ENCODE measurements around the gene OXLD1. TPM values are rescaled to one million over a fixed set of nuclear protein-coding genes. Genes with fewer than 3 reads are reported as not detected.
A peak's percentile ranks its signal among the peaks of the same experiment; 100 is the strongest.

The OXLD1 gene
- polyA plus RNA-seq, 1 of the 3 experiments (the other 2 are of a cell fraction): 103 TPM

DNA sequence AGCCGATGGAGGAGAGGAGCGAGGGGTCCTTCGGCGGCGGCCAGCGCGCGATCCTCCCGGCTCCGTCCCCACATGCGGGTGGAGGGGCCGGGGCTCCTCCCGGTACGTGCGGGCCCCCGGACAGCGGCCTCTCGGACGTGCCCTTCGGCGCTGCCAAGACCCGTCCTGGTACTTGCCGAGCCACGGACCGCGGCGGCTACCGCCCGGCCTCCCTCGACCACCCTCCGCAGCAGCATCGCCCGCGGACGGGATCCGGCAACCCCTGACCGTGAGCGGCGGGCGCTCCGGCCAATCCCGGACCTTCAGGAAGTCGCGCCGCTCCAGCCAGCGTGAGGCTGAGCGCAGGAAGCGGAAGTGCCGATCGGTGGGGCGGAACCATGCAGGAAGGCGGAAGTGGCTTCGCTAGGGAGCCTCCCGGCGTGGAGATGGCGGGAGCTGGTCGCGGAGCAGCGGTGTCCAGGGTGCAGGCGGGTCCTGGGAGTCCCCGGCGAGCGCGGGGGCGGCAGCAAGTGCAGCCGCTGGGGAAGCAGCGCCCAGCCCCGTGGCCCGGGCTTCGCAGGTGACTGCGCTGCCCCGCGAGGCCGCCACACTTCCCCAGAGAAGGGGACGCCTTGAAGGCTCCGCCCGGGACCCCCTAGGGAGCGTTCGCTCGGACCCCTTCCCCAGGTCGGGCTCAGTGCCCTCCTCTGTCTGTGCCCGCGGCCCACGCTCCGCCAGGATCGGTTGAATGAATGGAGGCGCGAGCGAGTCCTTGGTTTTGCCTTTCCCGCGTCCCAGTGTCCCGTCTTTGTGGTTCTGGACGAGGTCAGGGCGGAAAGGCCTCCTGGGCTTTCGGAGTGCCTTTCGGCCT, at the start of gene OXLD1, which contains the start of gene CCDC137 (continued):
- no peak for TF ChIP-seq RCOR1 (IDR thresholded peaks at IDR 0.05; ENCODE audit: low read length)
- TF ChIP-seq NRF1 (IDR thresholded peaks at IDR 0.05; ENCODE audit: low read depth, low read length): no peak
- no peak for TF ChIP-seq SMC3 (IDR thresholded peaks at IDR 0.05; ENCODE audit: low read depth, low read length)
- TF ChIP-seq TCF12 (IDR thresholded peaks at IDR 0.05): no peak
- TF ChIP-seq RFX5 (IDR thresholded peaks at IDR 0.05; ENCODE audit: low read length): no peak
- TF ChIP-seq, protein P1, sequence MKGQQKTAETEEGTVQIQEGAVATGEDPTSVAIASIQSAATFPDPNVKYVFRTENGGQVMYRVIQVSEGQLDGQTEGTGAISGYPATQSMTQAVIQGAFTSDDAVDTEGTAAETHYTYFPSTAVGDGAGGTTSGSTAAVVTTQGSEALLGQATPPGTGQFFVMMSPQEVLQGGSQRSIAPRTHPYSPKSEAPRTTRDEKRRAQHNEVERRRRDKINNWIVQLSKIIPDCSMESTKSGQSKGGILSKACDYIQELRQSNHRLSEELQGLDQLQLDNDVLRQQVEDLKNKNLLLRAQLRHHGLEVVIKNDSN (IDR thresholded peaks at IDR 0.05; ENCODE audit: borderline replicate concordance, low read depth): peak; percentile 42; the same call in 1 of the 2 replicates
- TF ChIP-seq GATA2 (CRISPR knock-in tag; IDR thresholded peaks at IDR 0.05): peak; percentile 13; the same call in 1 of the 2 replicates
- TF ChIP-seq FOXM1 (IDR thresholded peaks at IDR 0.05; ENCODE audit: low read depth): no peak
- TF ChIP-seq IRF3 (IDR thresholded peaks at IDR 0.05; ENCODE audit: low read depth, low read length): no peak; the same call in 1 of the 2 replicates
- TF ChIP-seq RXRA (IDR thresholded peaks at IDR 0.05; ENCODE audit: borderline replicate concordance, low read depth): no peak
- no peak for TF ChIP-seq RAD21 (IDR thresholded peaks at IDR 0.05; ENCODE audit: low read length)
- TF ChIP-seq TEAD4 (IDR thresholded peaks at IDR 0.05; ENCODE audit: borderline replicate concordance, insufficient read depth): no peak

DNA sequence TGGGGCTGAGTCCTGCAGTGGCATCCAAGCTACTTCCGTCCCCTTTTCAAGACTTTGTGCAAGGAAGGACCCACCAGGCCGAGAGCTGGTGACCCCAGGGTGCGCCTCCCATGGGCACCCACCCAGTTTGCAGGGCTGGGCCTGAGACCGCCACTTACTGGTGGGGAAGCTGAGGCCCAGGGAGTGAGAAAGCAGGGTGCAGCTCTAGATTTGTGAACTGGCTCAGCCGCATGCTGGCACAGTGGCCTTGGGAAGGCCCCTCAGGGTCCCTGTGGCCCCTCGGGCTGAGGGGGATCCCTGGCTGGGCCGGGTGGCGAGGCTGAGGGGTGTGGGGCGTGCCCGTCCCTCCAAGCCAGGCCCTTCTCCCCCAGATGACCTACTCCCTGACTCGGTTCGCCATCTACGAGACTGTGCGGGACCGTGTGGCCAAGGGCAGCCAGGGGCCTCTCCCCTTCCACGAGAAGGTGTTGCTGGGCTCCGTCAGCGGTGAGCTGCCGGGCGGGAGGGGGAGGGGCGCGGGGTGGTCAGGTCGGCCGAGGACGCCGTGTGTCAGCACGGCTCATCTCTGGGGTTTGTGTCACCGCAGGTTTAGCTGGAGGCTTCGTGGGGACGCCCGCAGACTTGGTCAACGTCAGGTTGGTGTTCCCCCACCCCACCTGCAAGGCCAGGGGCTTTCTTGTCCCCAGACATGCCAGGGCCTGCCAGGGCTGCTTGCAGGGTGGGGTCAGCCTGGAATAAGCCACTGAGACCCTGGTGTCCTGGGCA, 48.9 kb upstream of the OXLD1 start:
- POLR2A ChIA-PET: interaction anchor here (1.9 to 3.8 kb wide), 2 partner anchors 8 to 13 kb away, joined by 9 to 30 read pairs; partner anchors contain the start of gene MRPL12
- H3K4me3 ChIP-seq (ENCODE audit: low read depth in 2 of 2, low read length in 1 of 2): no peak overlapping the region
- TF ChIP-seq ELF1 (IDR thresholded peaks at IDR 0.05) (no peak), EZH2phosphoT487 (IDR thresholded peaks at IDR 0.05; ENCODE audit: borderline replicate concordance, low read depth) (no peak), JUND (IDR thresholded peaks at IDR 0.05) (no peak), GATA2 (CRISPR knock-in tag; IDR thresholded peaks at IDR 0.05) (no peak), SMC3 (IDR thresholded peaks at IDR 0.05; ENCODE audit: low read depth, low read length) (no peak), RFX5 (IDR thresholded peaks at IDR 0.05; ENCODE audit: low read length) (no peak), POLR2AphosphoS5 (IDR thresholded peaks at IDR 0.05; ENCODE audit: low read depth, low read length) (no peak), REST (IDR thresholded peaks at IDR 0.05; ENCODE audit: low read depth, low read length) (no peak)
- TF ChIP-seq, protein P2, sequence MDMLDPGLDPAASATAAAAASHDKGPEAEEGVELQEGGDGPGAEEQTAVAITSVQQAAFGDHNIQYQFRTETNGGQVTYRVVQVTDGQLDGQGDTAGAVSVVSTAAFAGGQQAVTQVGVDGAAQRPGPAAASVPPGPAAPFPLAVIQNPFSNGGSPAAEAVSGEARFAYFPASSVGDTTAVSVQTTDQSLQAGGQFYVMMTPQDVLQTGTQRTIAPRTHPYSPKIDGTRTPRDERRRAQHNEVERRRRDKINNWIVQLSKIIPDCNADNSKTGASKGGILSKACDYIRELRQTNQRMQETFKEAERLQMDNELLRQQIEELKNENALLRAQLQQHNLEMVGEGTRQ (IDR thresholded peaks at IDR 0.05; ENCODE audit: borderline replicate concordance, low read depth, low read length): no peak
- H3K4me2 ChIP-seq: no peak overlapping the region
- peaks cover 24% of the 10 kb centered on the region; the same call in 1 of the 2 replicates for H3K79me2 ChIP-seq (ENCODE audit: insufficient read depth)
- H3K9ac ChIP-seq: no peak overlapping the region
- 94% methylated on average over 26 of the region's 32 CpGs for WGBS (ENCODE audit: low lambda C conversion rate)
- peaks cover 14% of the 10 kb centered on the region for H3F3A ChIP-seq (replicated peaks; ENCODE audit: insufficient read depth)
- H2AFZ ChIP-seq (ENCODE audit: low read depth): no peak overlapping the region
- peaks cover 0 to 9% of the 10 kb centered on the region in 2 experiments for H3K36me3 ChIP-seq (replicated peaks in 1 of 2; ENCODE audit: control insufficient read depth in 1 of 2, insufficient read depth in 2 of 2, low read length in 1 of 2)
- H3K4me1 ChIP-seq (ENCODE audit: control insufficient read depth in 1 of 2, insufficient read depth in 2 of 2, low read depth in 1 of 2, low read length in 1 of 2): peaks cover 22 to 33% of the 10 kb centered on the region in 2 experiments; a peak in 3 of 4 replicates
- CTCF ChIA-PET: interaction anchor here (0.8 to 4.4 kb wide), 8 partner anchors 8 to 305 kb away, joined by 3 to 33 read pairs (median 4); partner anchors contain the start of gene MRPL12
- no peaks in the 10 kb centered on the region for H3K27me3 ChIP-seq (ENCODE audit: insufficient read depth)
- H3K9me3 ChIP-seq: no peaks in the 10 kb centered on the region
- H3K27ac ChIP-seq (ENCODE audit: low read depth in 2 of 2, low read length in 1 of 2): no peak overlapping the region
- H4K20me1 ChIP-seq (ENCODE audit: insufficient read depth): no peaks in the 10 kb centered on the region
- H3K9me2 ChIP-seq: no peaks in the 10 kb centered on the region
- no peak for DNase-seq
